Left renal pelvis (tissue), 4 donors: ENCODE results near the gene LRRC45. TPM values are rescaled to one million over a fixed set of nuclear protein-coding genes. Genes with fewer than 3 reads are reported as not detected.

ENCODE experiments used
- DNase-seq, 4 donors: peaks; one replicate each; pipeline ENCODE4 v3.0.0-alpha.2; 2013; ENCODE audit warnings: low read depth in 4 of 4, low spot score in 3 of 4
- polyA plus RNA-seq, 4 donors: library from polyadenylated mRNA; unstranded; fragments of 120-200 nt; gene quantifications; one replicate each; pipeline ENCODE4 v1.2.1, GENCODE V29; 2013; ENCODE audit not compliant: insufficient read length in 4 of 4

LRRC45 gene
- polyA plus RNA-seq, 4 donors, result 9.7 to 18.1 (median 12.1) TPM

DNA sequence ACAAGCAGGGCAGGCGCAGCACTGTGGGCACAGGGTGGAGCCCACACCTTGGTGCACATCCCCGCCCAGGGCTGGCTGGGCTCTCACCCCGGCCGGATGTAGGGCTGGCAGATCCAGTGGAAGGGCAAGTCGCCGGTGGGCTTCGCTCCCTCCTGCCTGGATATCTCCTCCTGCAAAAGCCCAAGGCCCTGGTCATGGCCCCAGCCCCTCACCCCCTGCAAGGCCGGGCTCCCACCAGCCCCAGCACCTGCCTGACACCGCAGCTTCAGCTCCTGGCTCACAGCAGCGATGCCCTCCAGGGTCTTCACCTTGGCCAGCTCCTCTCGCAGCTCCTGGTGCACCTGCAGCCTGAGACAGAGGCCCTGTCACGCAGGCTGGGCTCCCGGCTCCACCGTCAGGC is 37.5 kb downstream of the LRRC45 start:
- DNase-seq, result no peak

GRCh38 chr17:82061047-82061925 is 38.2 kb downstream of the LRRC45 start:
- no peak for DNase-seq

DNA sequence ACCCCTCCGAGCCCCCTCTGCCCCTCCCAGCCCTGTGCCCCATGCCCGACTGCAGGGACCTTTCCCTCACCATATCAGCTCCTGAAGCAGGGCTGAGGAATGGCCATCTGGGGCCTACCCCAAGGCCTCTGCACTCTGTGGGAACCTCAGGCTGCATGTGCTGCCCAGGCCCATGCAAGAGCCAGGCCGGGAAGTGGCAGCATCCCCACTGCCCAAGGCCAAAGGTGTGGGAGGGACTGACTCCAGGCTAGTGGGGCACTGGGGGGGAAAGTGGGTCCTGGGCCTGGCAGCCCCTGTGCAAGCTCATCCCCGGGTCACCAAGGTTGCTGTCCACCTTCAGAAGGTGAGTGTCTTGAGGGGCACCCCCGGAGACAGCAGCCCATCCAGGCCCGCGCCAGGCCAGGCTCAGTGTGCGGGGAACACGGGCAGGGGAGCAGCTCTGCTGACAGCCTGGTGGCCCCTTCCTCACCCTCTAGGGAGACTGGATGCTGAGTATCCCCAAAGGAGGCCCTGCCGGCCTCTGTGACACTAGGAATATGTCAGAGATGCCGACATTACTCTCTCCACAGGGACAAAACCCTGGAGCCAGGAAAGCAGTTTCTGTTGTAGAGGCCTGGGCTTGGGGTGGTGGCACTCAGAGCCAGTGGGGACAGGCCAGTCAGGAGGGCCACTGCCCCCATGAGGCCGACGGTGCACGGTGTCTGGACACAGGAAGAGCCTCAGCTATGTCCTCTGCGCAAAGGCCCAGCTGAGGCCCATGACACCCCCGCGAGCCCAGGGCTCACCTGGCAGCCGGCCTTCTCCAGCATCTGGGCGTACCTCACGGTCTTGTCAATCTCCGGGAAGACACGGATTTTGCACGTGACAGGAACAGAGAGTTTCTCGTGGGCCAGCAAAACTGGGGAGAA is 39.2 kb downstream of the LRRC45 start:
- DNase-seq, result no peak

GRCh38 chr17:82062984-82063368 is 39.9 kb downstream of the LRRC45 start:
- DNase-seq, result no peak

- no peak for DNase-seq
Measured at GRCh38 chr17:82063424-82064415, 40.6 kb downstream of the LRRC45 start.

- DNase-seq, result no peak
Measured at GRCh38 chr17:82064433-82065192, 41.5 kb downstream of the LRRC45 start.

- no peak for DNase-seq
Measured at GRCh38 chr17:82065193-82065637, 42.1 kb downstream of the LRRC45 start.

GRCh38 chr17:82065638-82066303 is 42.7 kb downstream of the LRRC45 start, which contains the start of gene DUS1L:
DUS1L (minus strand) TSS chr17:82065804; CDS start chr17:82065059, 745 bp downstream.
- DNase-seq, result no peak

DNA sequence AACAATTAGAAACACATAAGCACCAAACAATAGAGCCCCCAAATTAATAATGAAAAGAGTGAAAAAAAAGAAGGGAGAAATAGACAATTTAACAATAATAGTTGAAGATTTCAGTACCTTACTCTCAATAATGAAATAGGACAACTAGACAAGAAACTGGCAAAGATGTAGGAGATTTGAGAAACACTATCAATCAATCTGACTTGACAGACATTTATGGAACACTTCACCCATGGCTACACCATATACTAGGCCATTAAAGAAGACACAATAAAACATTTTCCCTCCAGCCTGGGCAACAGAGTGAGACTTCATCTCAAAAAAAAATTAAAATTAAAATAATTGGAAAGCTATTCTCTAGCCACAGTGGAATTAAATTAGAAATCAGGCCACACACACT is 47.5 kb downstream of the LRRC45 start:
- no peak for DNase-seq

DNA sequence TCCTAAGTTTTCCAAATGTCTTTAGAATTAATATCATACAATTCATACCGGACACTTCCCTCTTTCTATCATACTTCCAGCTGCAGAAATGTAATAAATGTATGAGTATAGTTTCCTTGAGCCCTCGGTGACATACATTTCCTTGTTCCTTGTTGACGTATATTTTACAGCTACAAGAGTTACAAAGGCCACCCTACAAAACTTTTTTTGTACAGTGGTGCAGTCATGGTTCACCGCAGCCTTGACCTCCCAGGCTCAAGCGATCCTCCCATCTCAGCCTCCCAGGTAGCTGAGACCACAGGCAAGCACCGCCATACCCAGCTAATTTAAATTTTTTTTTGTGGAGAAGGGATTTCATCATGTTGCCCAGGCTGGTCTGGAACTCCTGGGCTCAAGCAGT is 49.7 kb downstream of the LRRC45 start:
- DNase-seq, result no peak

DNA sequence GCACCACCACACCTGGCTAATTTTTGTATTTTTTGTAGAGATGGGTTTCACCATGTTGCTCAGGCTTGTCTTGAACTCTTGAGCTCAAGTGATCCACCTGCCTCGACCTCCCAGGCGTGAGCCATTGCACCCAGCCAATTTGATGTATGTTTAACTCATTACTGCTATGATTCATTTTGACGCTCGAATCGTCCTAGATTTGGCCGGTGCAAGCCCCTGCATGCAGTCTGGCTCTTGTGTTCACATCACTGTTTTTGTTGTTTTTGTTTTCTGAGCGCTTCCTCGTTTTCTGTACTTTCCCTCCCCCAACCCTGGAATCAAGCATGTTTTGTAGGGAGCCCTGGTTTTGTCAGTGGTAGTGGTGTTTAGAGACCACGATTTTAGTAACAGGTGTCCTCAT is 50.3 kb downstream of the LRRC45 start:
- no peak for DNase-seq

- DNase-seq, result no peak
Measured at GRCh38 chr17:82076018-82076784, 53.1 kb downstream of the LRRC45 start.

DNA sequence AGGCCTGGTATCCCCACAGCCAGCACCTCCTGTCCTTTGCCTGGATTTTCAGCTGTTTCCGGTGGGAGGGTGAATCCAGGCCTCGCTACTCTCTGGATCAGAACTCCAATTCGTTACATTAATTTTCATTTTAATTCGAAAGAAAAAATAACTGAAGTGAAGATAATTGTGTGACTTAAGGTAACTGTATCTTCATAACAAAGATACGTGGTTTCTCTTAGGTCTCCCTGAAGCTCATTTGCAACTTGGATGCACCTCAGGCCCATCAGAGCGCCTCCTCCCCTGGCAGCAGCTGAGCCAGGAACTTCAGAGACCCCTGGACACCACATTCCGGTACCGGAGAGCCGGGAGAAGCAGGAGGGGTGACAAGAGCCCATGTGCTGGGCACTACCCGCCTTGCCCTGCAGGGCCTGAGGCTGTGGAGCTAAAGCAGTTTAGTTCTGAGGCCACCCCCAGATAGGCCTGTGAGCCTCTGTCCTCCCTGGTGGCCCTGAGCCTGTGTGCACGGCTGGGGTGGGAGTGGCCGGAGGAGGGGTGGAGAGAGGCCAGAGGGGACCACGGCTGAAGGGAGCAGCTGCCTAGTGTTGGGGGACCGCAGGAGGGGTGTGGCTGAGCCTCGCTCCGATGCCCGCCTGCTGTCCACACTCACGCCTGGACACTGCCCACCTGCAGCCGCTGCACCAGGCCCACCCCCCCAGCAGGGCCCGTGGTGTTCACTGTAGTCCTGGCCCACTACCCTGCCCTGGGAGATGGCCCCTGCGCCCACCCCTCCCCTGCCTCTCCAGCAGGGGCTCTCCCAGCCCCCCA is 53.9 kb downstream of the LRRC45 start:
- no peak for DNase-seq

- no peak for DNase-seq
Measured at GRCh38 chr17:82077617-82078358, 54.7 kb downstream of the LRRC45 start.

DNA sequence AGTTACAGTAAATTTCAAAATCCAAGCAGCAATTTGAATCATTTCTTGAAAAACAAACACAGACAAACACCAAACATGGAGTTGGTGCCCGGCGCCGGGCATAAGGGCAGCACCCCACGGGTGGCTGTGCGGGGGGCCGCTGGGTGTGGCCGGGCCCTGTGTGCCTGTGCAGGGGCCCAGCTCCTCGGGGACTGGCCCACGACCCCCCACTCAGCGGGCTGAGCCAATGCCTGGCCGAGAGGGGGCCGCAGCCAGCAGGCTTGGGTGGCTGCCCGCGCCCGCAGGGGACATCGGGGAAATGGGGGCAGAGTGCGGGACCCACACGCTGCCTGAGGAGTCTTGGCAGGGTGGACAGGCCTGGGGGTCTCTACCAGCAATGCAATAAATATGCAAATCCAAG is 55.3 kb downstream of the LRRC45 start:
- DNase-seq, result no peak

DNA sequence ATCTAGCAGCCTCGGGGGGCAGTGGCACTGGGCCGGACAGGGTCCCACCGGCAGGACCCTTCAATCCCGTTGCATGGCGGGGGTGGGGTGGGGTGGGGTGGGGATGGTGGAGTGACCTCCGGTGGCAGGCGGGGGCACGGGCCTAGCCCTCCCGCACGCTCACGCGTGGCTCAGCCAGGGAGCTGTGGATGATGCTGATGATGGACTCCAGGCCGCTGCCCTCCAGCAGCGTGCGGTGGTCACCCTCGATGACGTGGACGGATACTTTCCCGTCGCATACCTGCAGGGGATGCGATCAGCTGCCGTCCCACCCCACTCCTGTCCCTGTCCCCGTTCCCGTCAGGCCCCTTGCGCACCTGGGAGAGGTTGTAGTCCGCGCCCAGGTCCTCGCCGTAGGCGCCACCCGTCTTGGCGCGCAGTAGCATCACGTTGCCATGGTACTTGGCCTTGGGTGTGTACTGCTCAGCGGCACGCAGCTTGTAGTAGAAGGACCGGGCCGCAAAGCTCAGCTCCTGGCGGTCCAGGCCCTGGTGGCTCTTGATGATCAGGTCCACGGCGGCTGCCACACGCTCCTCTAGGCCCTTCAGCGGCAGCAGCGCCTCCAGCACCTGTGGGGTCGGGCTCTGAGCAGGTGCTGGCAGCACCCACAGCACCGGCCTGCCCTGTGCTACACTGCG is 56.0 kb downstream of the LRRC45 start:
- DNase-seq, result no peak
